GM19468 (cell line): ENCODE measurements around the gene EPHA6.

Experiments
- ATAC-seq: cut with Tn5 transposase; IDR thresholded peaks from one replicate; pipeline ENCODE4 v1.9.1; 2021; ENCODE audit warnings: mild to moderate bottlenecking, moderate library complexity, moderate number of reproducible peaks; ENCODE audit not compliant: unreplicated experiment; ENCODE audit errors: extremely low read depth

EPHA6 gene

DNA sequence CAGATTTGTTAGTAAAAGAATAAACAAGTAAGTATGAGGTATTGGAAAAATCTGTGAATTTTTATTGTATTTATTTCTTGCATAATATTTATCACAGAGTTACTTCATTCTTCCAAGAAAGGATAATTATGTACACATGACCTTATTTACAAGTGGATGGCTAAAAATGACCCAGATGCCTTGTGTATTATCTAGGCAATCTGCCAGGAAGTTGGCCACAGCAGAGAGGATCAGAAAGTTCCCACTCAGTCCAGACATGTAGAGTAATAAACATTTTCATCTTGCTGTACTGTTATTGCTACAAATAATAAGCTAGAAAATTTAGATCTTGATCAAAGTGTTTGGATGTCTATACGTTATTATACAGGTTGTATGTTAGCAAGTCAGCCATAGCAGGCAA is 317.1 kb downstream of the EPHA6 start:
- ATAC-seq: no peak

DNA sequence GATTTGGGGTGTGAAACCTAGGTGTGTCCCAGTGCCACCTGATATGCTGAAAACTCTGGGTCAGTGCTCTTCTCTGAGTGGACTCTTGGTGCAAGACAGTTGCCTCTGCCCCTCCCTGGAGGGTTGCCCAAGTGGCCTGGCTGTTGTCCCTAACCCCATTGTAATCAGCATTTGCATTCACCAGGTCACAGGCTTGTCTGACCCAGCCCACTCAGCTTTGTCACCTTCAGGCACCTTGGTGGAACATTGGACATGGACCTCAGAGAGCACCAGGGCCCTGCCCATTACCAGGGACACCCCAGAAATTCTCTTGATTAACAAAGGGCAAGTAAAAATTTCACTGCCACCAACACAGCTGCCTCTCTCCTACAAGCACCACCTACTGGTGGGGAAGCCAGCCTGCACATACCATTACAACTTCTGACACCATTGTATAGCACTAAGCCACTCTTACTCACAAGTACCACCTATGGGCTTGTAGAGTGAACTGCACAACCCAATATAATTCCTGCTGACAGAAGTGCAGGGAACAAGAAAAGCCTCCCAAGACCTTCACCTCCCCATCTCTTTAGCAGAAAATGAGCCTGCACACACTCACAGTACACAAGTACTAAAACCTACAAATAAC is 324.6 kb downstream of the EPHA6 start:
- no peak for ATAC-seq

GRCh38 chr3:97148931-97149330 is 334.5 kb downstream of the EPHA6 start:
- ATAC-seq: no peak

- ATAC-seq: no peak
Observed at GRCh38 chr3:97161169-97161568, 346.8 kb downstream of the EPHA6 start.

GRCh38 chr3:97177242-97177641 is 362.8 kb downstream of the EPHA6 start:
- no peak for ATAC-seq

DNA sequence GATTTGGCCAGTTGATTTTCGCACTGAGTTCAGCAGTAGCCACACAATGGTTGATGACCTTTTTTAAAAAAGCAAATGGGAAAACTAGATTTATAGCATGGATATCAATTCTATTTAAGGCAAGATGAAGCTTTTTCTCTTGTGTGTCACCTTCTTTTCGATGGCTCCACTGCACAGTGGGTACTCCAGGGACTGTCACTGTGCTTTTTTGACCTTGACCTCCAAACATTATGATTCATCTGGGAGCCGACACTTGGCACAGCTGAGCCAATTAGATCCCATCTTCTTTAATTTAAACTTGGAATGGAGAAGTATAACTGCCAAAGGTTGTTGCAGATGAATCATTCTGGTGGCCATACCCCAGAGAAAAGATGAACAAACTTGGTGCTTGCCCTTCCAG is 367.3 kb downstream of the EPHA6 start:
- ATAC-seq: no peak

DNA sequence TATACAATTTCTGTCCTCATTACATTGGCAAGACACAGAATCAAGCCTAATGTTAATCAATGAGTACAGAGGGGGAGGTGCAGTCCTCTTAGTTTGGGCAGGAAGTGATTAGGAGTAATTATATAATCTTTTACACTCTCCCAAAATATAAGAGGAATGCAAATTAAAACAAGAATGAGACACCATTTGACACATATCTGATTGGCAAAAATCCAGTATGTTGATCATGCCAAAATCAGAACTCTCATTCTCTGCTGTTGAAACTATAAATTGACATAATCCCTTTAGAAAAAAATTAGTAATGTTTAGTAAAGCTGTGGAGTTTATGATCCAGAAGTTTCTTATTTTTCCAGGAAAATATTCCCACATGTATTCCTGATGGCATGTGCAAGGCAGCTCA is 373.4 kb downstream of the EPHA6 start:
- ATAC-seq: no peak

DNA sequence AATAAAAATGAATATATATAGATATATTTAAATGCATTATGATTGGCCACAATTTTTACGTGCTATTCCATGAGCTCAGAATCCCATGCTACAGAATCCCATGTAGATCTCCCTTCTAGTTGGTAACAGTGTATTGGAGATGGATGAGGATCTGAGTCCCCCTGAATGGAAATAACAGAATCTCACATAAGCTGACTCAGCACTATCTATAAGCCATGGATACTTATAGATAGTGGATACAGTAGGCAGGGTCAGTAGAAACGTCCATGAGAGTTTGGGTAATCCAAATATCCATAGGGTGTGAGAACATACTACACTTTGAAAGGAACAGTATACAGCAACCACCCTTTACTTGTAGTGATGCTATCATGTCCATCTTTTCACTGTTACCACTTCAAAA is 375.4 kb downstream of the EPHA6 start:
- ATAC-seq: no peak

DNA sequence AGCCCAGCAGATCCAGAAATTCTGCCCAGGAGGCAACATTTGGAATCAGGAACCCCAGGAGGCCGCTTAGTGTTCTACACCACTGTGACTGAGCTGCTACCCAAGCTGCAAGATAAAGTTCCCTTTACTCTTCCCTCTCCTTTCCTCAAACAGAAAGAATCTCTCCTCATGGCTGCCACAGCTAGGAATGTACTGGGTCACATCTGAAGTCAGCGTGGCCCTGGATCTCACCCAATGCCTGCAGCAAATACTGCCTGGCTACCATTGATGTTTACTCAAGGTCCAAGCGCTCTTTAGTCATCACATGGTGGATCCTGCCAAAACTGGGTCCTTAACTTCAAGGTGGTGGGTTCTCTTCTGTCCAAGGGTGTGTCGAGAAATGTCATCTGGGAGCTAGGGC is 382.7 kb downstream of the EPHA6 start:
- ATAC-seq: no peak

GRCh38 chr3:97197830-97198229 is 383.4 kb downstream of the EPHA6 start:
- ATAC-seq: no peak

GRCh38 chr3:97200387-97200786 is 386.0 kb downstream of the EPHA6 start:
- ATAC-seq: no peak

GRCh38 chr3:97201814-97202213 is 387.4 kb downstream of the EPHA6 start:
- ATAC-seq: no peak

- ATAC-seq: no peak
Observed at GRCh38 chr3:97228966-97229365, 414.6 kb downstream of the EPHA6 start.

DNA sequence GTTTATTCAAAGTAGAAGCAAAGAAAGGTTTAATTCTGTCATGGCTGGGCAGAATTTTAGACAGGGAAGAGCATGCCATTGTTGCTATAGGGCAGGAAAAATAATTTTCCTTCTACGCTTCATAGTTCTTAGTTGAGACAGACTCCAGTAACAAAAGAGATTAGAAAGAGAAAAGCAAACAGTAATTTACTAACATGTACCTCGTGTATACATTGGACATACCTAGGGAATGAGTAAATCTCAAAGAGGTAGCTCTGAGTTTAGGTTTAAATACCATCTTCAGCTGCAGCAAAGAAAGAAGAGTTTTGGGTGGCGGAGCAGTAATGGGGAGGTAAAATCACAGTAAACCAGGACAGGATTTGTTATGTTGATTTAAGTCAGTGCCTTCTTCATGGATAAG is 416.1 kb downstream of the EPHA6 start:
- no peak for ATAC-seq

GRCh38 chr3:97232393-97233034 is 418.1 kb downstream of the EPHA6 start:
- ATAC-seq: no peak

- ATAC-seq: no peak
Observed at GRCh38 chr3:97235179-97235578, 420.8 kb downstream of the EPHA6 start.

- ATAC-seq: no peak
Observed at GRCh38 chr3:97235611-97236315, 421.4 kb downstream of the EPHA6 start.

DNA sequence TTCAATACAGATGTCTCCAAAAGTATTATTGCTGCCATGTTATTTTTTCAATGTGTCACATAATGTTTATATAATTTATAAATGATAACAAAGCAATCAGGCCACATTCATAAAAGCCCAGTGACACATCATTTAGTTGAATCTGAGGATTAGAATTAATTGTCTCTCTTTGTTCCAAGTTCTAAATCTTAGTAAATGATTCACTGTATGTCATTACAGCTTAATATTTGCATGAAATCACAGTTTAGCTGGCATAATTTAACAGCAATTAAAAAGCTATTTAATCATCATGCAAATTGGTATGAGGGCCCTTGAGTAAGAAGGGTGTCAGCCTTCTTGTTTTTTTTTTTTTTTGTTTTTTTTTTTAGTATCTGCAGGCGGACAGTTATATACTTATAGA is 427.0 kb downstream of the EPHA6 start:
- no peak for ATAC-seq

- no peak for ATAC-seq
Observed at GRCh38 chr3:97245201-97245910, 431.0 kb downstream of the EPHA6 start.

DNA sequence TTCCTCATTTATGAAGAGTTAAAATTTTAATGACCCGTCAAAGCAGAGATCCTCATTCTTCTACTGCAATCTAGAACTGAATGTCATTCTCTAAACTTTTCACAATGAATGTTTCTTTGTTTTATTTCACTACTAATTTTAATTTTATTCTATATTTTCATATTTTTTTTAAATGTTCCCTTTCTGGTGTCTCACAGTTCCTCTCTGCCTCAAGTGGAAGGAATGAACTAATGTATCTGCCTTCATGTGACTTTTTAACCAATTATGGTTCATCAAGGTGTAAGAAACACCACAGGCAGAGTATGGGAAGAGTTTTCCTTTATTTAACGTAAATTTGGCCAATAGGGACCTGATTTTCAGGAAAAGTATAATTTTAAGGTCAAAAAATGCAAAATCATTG is 441.7 kb downstream of the EPHA6 start:
- ATAC-seq: no peak
